GM12878 (cell line): Measurements from ENCODE around the gene SMIM13. TPM values are rescaled to one million over a fixed set of nuclear protein-coding genes. Genes with fewer than 3 reads are reported as not detected.

ENCODE experiments used
- BRCA1 ChIP-seq: IDR thresholded peaks from 2 replicates; pipeline ENCODE4 v1.6.1; 2011; ENCODE audit warnings: low read depth, low read length, improper control_type of control experiment
- EED ChIP-seq: sonication (generic); IDR thresholded peaks from 2 replicates; pipeline ENCODE4 v1.6.1; 2016; ENCODE audit warnings: antibody characterized with exemption, low read depth
- ESRRA ChIP-seq: IDR thresholded peaks from 2 replicates; pipeline ENCODE4 v1.6.1; 2012; ENCODE audit warnings: mild to moderate bottlenecking, low read length, improper control_type of control experiment
- ETV6 ChIP-seq, 2 experiments: fragments of 450-650 bp in 1 of 2; IDR thresholded peaks in 1 of 2; conservative IDR thresholded peaks in 1 of 2; 2 replicates each; pipeline ENCODE4 v1.6.1; 2014; ENCODE audit warnings: antibody characterized with exemption in 1 of 2, borderline replicate concordance in 1 of 2, low read depth in 1 of 2, mild to moderate bottlenecking in 1 of 2, moderate library complexity in 1 of 2
- GABPA ChIP-seq: IDR thresholded peaks from 2 replicates; pipeline ENCODE4 v1.6.1; 2014; ENCODE audit warnings: antibody characterized with exemption, low read depth, mild to moderate bottlenecking, inconsistent platforms
- KDM1A ChIP-seq: fragments of 200-600 bp; sonication (generic); IDR thresholded peaks from 2 replicates; pipeline ENCODE4 v1.6.1; 2016; ENCODE audit warnings: borderline replicate concordance
- LARP7 ChIP-seq: fragments of 450-650 bp; IDR thresholded peaks from 2 replicates; pipeline ENCODE4 v1.6.1; 2017; ENCODE audit warnings: mild to moderate bottlenecking
- MEF2B ChIP-seq: fragments of 450-650 bp; IDR thresholded peaks from 2 replicates; pipeline ENCODE4 v1.6.1; 2018; ENCODE audit warnings: mild to moderate bottlenecking, moderate library complexity; ENCODE audit not compliant: partially characterized antibody, poor library complexity, severe bottlenecking
- PAX8 ChIP-seq: fragments of 450-650 bp; IDR thresholded peaks from 2 replicates; pipeline ENCODE4 v1.6.1; 2017; ENCODE audit warnings: mild to moderate bottlenecking, moderate library complexity
- POU2F2 ChIP-seq: IDR thresholded peaks from 3 replicates; pipeline ENCODE4 v1.6.1; 2011; ENCODE audit warnings: low read depth, mild to moderate bottlenecking, low read length, borderline replicate concordance
- SMARCA5 ChIP-seq: fragments of 450-650 bp; IDR thresholded peaks from 2 replicates; pipeline ENCODE4 v1.6.1; 2017; ENCODE audit warnings: mild to moderate bottlenecking
- SP1 ChIP-seq: IDR thresholded peaks from one replicate; pipeline ENCODE4 v1.6.1; 2011; ENCODE audit warnings: low read depth, low read length
- TARDBP ChIP-seq: IDR thresholded peaks from 2 replicates; pipeline ENCODE4 v1.6.1; 2016; ENCODE audit warnings: borderline replicate concordance
- TCF12 ChIP-seq: IDR thresholded peaks from 2 replicates; pipeline ENCODE4 v1.6.1; 2011; ENCODE audit warnings: low read depth, mild to moderate bottlenecking, low read length
- ZNF384 ChIP-seq: IDR thresholded peaks from 2 replicates; pipeline ENCODE4 v1.6.1; 2012; ENCODE audit warnings: low read depth, mild to moderate bottlenecking, low read length, improper control_type of control experiment, borderline replicate concordance
- polyA plus RNA-seq, 11 experiments: library from polyadenylated mRNA; depleted of rRNA in 4 of 11; unstranded in 6 of 11; stranded (reverse) in 5 of 11; fragments of >200 nt; fragmentation: Nextera tagmentation in 4 of 11; fragmentation: Illumina TruSeq in 1 of 11; extraction: Ambion mirVana in 4 of 11; extraction: Trizol in 1 of 11; gene quantifications; 1 replicate in 1 of 11; 2 replicates in 10 of 11; pipeline versions ENCODE4 v1.2.1 to v1.2.3, GENCODE V29; 2011 to 2016; ENCODE audit warnings: inconsistent platforms in 2 of 11, missing spikeins in 2 of 11, low read depth in 1 of 11
- total RNA-seq, 4 experiments: library from RNA; depleted of rRNA in 3 of 4; stranded (reverse); fragments of >200 nt in 3 of 4; fragmentation: Illumina TruSeq in 1 of 4; extraction: Trizol in 1 of 4; gene quantifications; 2 replicates each; pipeline versions ENCODE4 v1.2.1 to v1.2.3, GENCODE V29; 2013 to 2021
- TF ChIP-seq, protein P1 (sequence below): IDR thresholded peaks from 2 replicates; pipeline ENCODE4 v1.6.1; 2011; ENCODE audit warnings: borderline replicate concordance, low read depth, mild to moderate bottlenecking, moderate library complexity, mixed read lengths, low read length; ENCODE audit not compliant: insufficient read depth; ENCODE audit errors: extremely low read length
- TF ChIP-seq, protein P2 (sequence below): fragments of 150-350 bp; IDR thresholded peaks from 2 replicates; pipeline ENCODE4 v1.6.1; 2016; ENCODE audit warnings: low read depth, low read length
- TF ChIP-seq, protein P3 (sequence below): fragments of 150-350 bp; IDR thresholded peaks from 2 replicates; pipeline ENCODE4 v1.6.1; 2014; ENCODE audit warnings: mild to moderate bottlenecking, low read depth, low read length
- TF ChIP-seq, protein P4 (sequence below): fragments of 450-650 bp; IDR thresholded peaks from 2 replicates; pipeline ENCODE4 v1.6.1; 2017; ENCODE audit warnings: mild to moderate bottlenecking, moderate library complexity

SMIM13 gene
- total and polyA plus RNA-seq, 10 of the 15 experiments (the other 5 are each of a cell fraction or from before 2014, with no cell fraction given): 2.0 to 8.5 (median 4.7) TPM

DNA sequence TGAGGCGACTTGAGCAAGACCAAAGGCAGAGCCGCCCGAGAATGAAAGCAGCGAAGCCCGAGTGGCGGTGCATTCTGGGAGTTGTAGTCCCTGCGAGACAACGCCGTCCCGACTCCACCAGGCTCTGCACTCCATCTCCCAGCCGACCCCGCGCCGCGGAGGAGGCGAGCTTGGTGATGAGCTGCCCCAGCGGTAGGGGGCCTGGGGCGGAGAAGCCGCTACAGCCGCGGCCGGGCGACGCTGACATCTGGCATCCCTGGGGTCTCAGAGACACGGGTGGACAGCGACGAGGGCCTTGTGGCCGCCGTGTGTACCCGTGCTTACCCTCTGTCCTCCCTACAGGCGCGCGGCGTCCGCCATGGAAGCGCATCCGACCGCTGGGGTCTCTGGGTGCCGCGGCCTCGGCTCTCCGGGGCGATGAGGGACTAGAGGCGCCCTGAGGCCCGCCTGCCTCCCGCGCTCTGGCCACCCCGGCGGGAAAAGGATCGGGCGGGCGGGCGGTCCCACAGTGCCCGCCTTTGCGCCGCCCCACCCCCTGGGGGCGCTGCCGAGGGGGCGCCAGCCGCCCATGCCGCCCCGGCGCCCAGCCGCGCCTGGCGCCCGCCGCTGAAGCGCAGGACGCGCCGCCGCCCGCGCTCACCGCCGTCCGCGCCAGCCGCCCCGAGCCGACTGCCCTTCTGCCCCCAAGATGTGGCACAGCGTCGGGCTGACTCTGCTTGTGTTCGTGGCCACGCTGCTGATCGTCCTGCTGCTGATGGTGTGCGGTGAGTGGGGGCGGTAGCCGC lies at the start of gene SMIM13 (continued):
- TF ChIP-seq ETV6 (conservative IDR thresholded peaks at IDR 0.05 in 1 of 2, IDR thresholded peaks at IDR 0.05 in 1 of 2; ENCODE audit: borderline replicate concordance in 1 of 2, low read depth in 1 of 2) (no peak), KDM1A (no peak), MEF2B (no peak), ESRRA (no peak), GABPA (no peak), TARDBP (peak; percentile 91), ZNF384 (no peak), BRCA1 (no peak), POU2F2 (peak; percentile 50; the same call in 1 of the 3 replicates), TCF12 (0 out of 2 replicates have a peak, but pooled peaks have one; percentile 6), EED (0 out of 2 replicates have a peak, but pooled peaks have one; percentile 8), LARP7 (peak; percentile 94), SP1 (no peak), SMARCA5 (peak; percentile 96), PAX8 (no peak)
- TF ChIP-seq, protein P1, sequence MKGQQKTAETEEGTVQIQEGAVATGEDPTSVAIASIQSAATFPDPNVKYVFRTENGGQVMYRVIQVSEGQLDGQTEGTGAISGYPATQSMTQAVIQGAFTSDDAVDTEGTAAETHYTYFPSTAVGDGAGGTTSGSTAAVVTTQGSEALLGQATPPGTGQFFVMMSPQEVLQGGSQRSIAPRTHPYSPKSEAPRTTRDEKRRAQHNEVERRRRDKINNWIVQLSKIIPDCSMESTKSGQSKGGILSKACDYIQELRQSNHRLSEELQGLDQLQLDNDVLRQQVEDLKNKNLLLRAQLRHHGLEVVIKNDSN: no peak
- TF ChIP-seq, protein P2, sequence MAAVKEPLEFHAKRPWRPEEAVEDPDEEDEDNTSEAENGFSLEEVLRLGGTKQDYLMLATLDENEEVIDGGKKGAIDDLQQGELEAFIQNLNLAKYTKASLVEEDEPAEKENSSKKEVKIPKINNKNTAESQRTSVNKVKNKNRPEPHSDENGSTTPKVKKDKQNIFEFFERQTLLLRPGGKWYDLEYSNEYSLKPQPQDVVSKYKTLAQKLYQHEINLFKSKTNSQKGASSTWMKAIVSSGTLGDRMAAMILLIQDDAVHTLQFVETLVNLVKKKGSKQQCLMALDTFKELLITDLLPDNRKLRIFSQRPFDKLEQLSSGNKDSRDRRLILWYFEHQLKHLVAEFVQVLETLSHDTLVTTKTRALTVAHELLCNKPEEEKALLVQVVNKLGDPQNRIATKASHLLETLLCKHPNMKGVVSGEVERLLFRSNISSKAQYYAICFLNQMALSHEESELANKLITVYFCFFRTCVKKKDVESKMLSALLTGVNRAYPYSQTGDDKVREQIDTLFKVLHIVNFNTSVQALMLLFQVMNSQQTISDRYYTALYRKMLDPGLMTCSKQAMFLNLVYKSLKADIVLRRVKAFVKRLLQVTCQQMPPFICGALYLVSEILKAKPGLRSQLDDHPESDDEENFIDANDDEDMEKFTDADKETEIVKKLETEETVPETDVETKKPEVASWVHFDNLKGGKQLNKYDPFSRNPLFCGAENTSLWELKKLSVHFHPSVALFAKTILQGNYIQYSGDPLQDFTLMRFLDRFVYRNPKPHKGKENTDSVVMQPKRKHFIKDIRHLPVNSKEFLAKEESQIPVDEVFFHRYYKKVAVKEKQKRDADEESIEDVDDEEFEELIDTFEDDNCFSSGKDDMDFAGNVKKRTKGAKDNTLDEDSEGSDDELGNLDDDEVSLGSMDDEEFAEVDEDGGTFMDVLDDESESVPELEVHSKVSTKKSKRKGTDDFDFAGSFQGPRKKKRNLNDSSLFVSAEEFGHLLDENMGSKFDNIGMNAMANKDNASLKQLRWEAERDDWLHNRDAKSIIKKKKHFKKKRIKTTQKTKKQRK: no peak
- TF ChIP-seq, protein P3, sequence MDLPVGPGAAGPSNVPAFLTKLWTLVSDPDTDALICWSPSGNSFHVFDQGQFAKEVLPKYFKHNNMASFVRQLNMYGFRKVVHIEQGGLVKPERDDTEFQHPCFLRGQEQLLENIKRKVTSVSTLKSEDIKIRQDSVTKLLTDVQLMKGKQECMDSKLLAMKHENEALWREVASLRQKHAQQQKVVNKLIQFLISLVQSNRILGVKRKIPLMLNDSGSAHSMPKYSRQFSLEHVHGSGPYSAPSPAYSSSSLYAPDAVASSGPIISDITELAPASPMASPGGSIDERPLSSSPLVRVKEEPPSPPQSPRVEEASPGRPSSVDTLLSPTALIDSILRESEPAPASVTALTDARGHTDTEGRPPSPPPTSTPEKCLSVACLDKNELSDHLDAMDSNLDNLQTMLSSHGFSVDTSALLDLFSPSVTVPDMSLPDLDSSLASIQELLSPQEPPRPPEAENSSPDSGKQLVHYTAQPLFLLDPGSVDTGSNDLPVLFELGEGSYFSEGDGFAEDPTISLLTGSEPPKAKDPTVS: no peak
- TF ChIP-seq, protein P4, sequence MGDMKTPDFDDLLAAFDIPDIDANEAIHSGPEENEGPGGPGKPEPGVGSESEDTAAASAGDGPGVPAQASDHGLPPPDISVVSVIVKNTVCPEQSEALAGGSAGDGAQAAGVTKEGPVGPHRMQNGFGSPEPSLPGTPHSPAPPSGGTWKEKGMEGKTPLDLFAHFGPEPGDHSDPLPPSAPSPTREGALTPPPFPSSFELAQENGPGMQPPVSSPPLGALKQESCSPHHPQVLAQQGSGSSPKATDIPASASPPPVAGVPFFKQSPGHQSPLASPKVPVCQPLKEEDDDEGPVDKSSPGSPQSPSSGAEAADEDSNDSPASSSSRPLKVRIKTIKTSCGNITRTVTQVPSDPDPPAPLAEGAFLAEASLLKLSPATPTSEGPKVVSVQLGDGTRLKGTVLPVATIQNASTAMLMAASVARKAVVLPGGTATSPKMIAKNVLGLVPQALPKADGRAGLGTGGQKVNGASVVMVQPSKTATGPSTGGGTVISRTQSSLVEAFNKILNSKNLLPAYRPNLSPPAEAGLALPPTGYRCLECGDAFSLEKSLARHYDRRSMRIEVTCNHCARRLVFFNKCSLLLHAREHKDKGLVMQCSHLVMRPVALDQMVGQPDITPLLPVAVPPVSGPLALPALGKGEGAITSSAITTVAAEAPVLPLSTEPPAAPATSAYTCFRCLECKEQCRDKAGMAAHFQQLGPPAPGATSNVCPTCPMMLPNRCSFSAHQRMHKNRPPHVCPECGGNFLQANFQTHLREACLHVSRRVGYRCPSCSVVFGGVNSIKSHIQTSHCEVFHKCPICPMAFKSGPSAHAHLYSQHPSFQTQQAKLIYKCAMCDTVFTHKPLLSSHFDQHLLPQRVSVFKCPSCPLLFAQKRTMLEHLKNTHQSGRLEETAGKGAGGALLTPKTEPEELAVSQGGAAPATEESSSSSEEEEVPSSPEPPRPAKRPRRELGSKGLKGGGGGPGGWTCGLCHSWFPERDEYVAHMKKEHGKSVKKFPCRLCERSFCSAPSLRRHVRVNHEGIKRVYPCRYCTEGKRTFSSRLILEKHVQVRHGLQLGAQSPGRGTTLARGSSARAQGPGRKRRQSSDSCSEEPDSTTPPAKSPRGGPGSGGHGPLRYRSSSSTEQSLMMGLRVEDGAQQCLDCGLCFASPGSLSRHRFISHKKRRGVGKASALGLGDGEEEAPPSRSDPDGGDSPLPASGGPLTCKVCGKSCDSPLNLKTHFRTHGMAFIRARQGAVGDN: no peak
